Measurements from ENCODE around the gene CNTLN.

DNA sequence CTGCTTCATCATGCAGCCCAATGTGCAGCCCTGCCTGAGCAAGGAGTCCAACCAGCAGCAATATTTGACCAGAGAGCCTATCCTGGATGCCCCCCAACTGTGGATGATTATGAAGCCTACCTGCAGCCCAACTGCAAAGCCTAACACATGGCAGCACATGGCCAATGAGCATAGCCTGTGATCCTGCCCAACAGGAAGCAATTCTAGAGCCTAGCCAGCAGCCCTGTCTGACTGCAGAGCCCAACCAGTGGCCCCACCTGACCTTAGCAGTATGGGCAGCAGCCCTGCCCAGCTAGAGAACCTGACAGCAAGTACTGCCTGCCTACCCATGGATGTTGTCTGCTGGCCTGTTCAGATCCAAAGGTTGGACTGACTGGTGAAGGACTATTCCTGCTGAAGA, 346.7 kb downstream of the CNTLN start:
- TF ChIP-seq POLR2A (IDR thresholded peaks at IDR 0.05; ENCODE audit: low read length) (no peak), GATA1 (IDR thresholded peaks at IDR 0.05; ENCODE audit: low read depth, low read length) (no peak)
